Peyer's patch (tissue), 4 donors: ENCODE data around the gene TBXAS1. TPM values are rescaled to one million over a fixed set of nuclear protein-coding genes. Genes with fewer than 3 reads are reported as not detected.

Experiments used
- DNase-seq, 3 donors: peaks; one replicate each; pipeline ENCODE4 v3.0.0-alpha.2; 2017 to 2019
- H3K27ac ChIP-seq, 4 donors: fragments of 200-600 bp; sonication (generic); one replicate each; pipeline ENCODE4 v1.5.1; 2016 to 2019
- H3K27me3 ChIP-seq, 2 donors: fragments of 200-600 bp; sonication (generic); one replicate each; pipeline ENCODE4 v1.5.1; 2019
- H3K36me3 ChIP-seq, 3 donors: fragments of 200-600 bp; sonication (generic); one replicate each; pipeline ENCODE4 v1.5.1; 2016 to 2019
- H3K4me1 ChIP-seq, 4 donors: fragments of 200-600 bp; sonication (generic); one replicate each; pipeline ENCODE4 v1.5.1; 2016 to 2019
- H3K4me3 ChIP-seq, 4 donors: fragments of 200-600 bp; sonication (generic); 1 replicate in 3 of 4; 2 replicates in 1 of 4; pipeline ENCODE4 v1.5.1; 2016 to 2019; ENCODE audit warnings: mild to moderate bottlenecking in 1 of 4
- H3K9me3 ChIP-seq, 4 donors: fragments of 200-600 bp; sonication (generic); one replicate each; pipeline ENCODE4 v1.5.1; 2016 to 2019; ENCODE audit warnings: mild to moderate bottlenecking in 1 of 4
- CTCF ChIP-seq, 6 experiments: fragments of 450-650 bp in 4 of 6; fragments of 200-600 bp in 2 of 6; sonication (generic) in 1 of 6; IDR thresholded peaks; one replicate each; pipeline ENCODE4 v1.5.1; 2017 to 2019; ENCODE audit warnings: antibody characterized with exemption in 6 of 6, mild to moderate bottlenecking in 3 of 6, moderate library complexity in 1 of 6
- POLR2A ChIP-seq, 2 donors: fragments of 450-650 bp; IDR thresholded peaks; one replicate each; pipeline ENCODE4 v1.5.1; 2017; ENCODE audit warnings: antibody characterized with exemption in 2 of 2, mild to moderate bottlenecking in 2 of 2, moderate library complexity in 2 of 2
- total RNA-seq, 4 donors: library from RNA; depleted of rRNA; stranded (reverse); fragments of >200 nt; gene quantifications; one replicate each; pipeline ENCODE4 v1.1.0, GENCODE V29; 2016

The TBXAS1 gene
- total RNA-seq, 4 donors from 2014 or later: 11.2 to 227 (median 33.9) TPM

GRCh38 chr7:139948587-139949335, 119.7 kb downstream of the TBXAS1 start:
- no peaks in the 10 kb centered on the region for H3K36me3 ChIP-seq
- H3K4me1 ChIP-seq: no peaks in the 10 kb centered on the region
- H3K4me3 ChIP-seq: no peak overlapping the region
- no peaks in the 10 kb centered on the region for H3K27me3 ChIP-seq
- DNase-seq: no peak
- H3K9me3 ChIP-seq: no peaks in the 10 kb centered on the region
- no peak for TF ChIP-seq POLR2A (IDR thresholded peaks at IDR 0.05)
- no peak for TF ChIP-seq CTCF (IDR thresholded peaks at IDR 0.05)
- H3K27ac ChIP-seq: no peak overlapping the region

GRCh38 chr7:139949629-139950028, 120.6 kb downstream of the TBXAS1 start:
- Histone ChIP-seq H3K27me3 (no peaks in the 10 kb centered on the region), H3K9me3 (no peaks in the 10 kb centered on the region), H3K4me1 (no peaks in the 10 kb centered on the region), H3K36me3 (no peaks in the 10 kb centered on the region), H3K27ac (no peak overlapping the region), H3K4me3 (no peak overlapping the region)
- no peak for TF ChIP-seq CTCF (IDR thresholded peaks at IDR 0.05)
- no peak for DNase-seq

GRCh38 chr7:139950881-139951525, 121.9 kb downstream of the TBXAS1 start:
- no peak for DNase-seq
- Histone ChIP-seq H3K36me3 (no peaks in the 10 kb centered on the region), H3K9me3 (no peaks in the 10 kb centered on the region), H3K4me1 (no peaks in the 10 kb centered on the region), H3K27me3 (no peaks in the 10 kb centered on the region), H3K27ac (no peak overlapping the region), H3K4me3 (no peak overlapping the region)
- TF ChIP-seq CTCF (IDR thresholded peaks at IDR 0.05): no peak
- no peak for TF ChIP-seq POLR2A (IDR thresholded peaks at IDR 0.05)

GRCh38 chr7:139953229-139953628, 124.2 kb downstream of the TBXAS1 start:
- TF ChIP-seq POLR2A (IDR thresholded peaks at IDR 0.05) (no peak), CTCF (IDR thresholded peaks at IDR 0.05) (no peak)
- no peaks in the 10 kb centered on the region for H3K9me3 ChIP-seq
- H3K27me3 ChIP-seq: no peaks in the 10 kb centered on the region
- no peaks in the 10 kb centered on the region for H3K4me1 ChIP-seq
- H3K27ac ChIP-seq: no peak overlapping the region
- no peak overlapping the region for H3K4me3 ChIP-seq
- DNase-seq: no peak
- H3K36me3 ChIP-seq: no peaks in the 10 kb centered on the region

- no peaks in the 10 kb centered on the region for H3K27me3 ChIP-seq
- TF ChIP-seq POLR2A (IDR thresholded peaks at IDR 0.05): no peak
- TF ChIP-seq CTCF (IDR thresholded peaks at IDR 0.05): no peak
- H3K4me1 ChIP-seq: no peaks in the 10 kb centered on the region
- H3K9me3 ChIP-seq: no peaks in the 10 kb centered on the region
- no peak overlapping the region for H3K27ac ChIP-seq
- no peak overlapping the region for H3K4me3 ChIP-seq
- no peaks in the 10 kb centered on the region for H3K36me3 ChIP-seq
- DNase-seq: no peak
Observed at GRCh38 chr7:139955109-139955820, 126.2 kb downstream of the TBXAS1 start.
